AG09309 (cell line): ENCODE measurements around the gene PADI2.
A peak's percentile ranks its signal among the peaks of the same experiment; 100 is the strongest.

Source experiments
- DNase-seq: peaks from one replicate; pipeline ENCODE4 v3.0.0-alpha.2; 2010; ENCODE audit warnings: low read depth
- H3K4me3 ChIP-seq: 2 replicates; pipeline ENCODE4 v1.5.1; 2011; ENCODE audit warnings: mild to moderate bottlenecking, low read depth, low read length, moderate library complexity; ENCODE audit not compliant: control insufficient read depth
- CTCF ChIP-seq: IDR thresholded peaks from 2 replicates; pipeline ENCODE4 v1.5.1; 2011; ENCODE audit warnings: mild to moderate bottlenecking, low read depth, low read length, inconsistent platforms; ENCODE audit not compliant: insufficient read depth, control insufficient read depth; ENCODE audit errors: missing control alignments

The PADI2 gene

GRCh38 chr1:17023573-17023972, 95.7 kb downstream of the PADI2 start:
- H3K4me3 ChIP-seq, result no peak overlapping the region
- DNase-seq, result no peak
- TF ChIP-seq CTCF, result no peak

- no peak overlapping the region for H3K4me3 ChIP-seq
- TF ChIP-seq CTCF, result no peak
- no peak for DNase-seq
Observed at GRCh38 chr1:17023102-17023501, 96.1 kb downstream of the PADI2 start.

- TF ChIP-seq CTCF, result no peak
- H3K4me3 ChIP-seq, result no peak overlapping the region
- DNase-seq, result no peak
Observed at GRCh38 chr1:17021896-17022295, 97.4 kb downstream of the PADI2 start.

GRCh38 chr1:17020502-17020901, 98.7 kb downstream of the PADI2 start:
- TF ChIP-seq CTCF, result no peak
- peak; percentile 46 for DNase-seq
- H3K4me3 ChIP-seq, result no peak overlapping the region

- H3K4me3 ChIP-seq, result no peak overlapping the region
- no peak for TF ChIP-seq CTCF
- DNase-seq, result no peak
Observed at GRCh38 chr1:17018849-17019248, 100.4 kb downstream of the PADI2 start.

GRCh38 chr1:17017435-17017834, 101.8 kb downstream of the PADI2 start:
- no peak overlapping the region for H3K4me3 ChIP-seq
- no peak for DNase-seq
- no peak for TF ChIP-seq CTCF
